Spleen (tissue), 11 donors: Measurements from ENCODE around the gene SKI. TPM values are rescaled to one million over a fixed set of nuclear protein-coding genes. Genes with fewer than 3 reads are reported as not detected.

Experiments used
- DNase-seq: peaks from one replicate; pipeline ENCODE4 v3.0.0-alpha.2; 2020
- H3K27ac ChIP-seq, 8 donors: fragments of 200-600 bp; sonication (generic) in 7 of 8; 1 replicate in 4 of 8; 2 replicates in 4 of 8; pipeline versions ENCODE4 v1.5.0 to v1.8.0; 2016 to 2021; ENCODE audit warnings: inconsistent platforms in 4 of 8, mild to moderate bottlenecking in 4 of 8, moderate library complexity in 1 of 8
- H3K27me3 ChIP-seq, 7 donors: fragments of 200-600 bp; sonication (generic) in 6 of 7; replicated peaks in 1 of 7; 1 replicate in 4 of 7; 2 replicates in 3 of 7; pipeline versions ENCODE4 v1.5.0 to v1.8.0; 2016 to 2021; ENCODE audit warnings: inconsistent platforms in 3 of 7, mild to moderate bottlenecking in 1 of 7
- H3K36me3 ChIP-seq, 6 donors: fragments of 200-600 bp; sonication (generic) in 5 of 6; 1 replicate in 4 of 6; 2 replicates in 2 of 6; pipeline versions ENCODE4 v1.5.0 to v1.8.0; 2016 to 2021; ENCODE audit warnings: inconsistent platforms in 2 of 6
- H3K4me1 ChIP-seq, 6 donors: fragments of 200-600 bp; sonication (generic) in 5 of 6; 1 replicate in 3 of 6; 2 replicates in 3 of 6; pipeline versions ENCODE4 v1.5.0 to v1.8.0; 2016 to 2021; ENCODE audit warnings: inconsistent platforms in 3 of 6
- H3K4me3 ChIP-seq, 8 donors: fragments of 200-600 bp; sonication (generic) in 7 of 8; 1 replicate in 4 of 8; 2 replicates in 4 of 8; pipeline versions ENCODE4 v1.5.0 to v1.8.0; 2016 to 2021; ENCODE audit warnings: inconsistent platforms in 4 of 8, mild to moderate bottlenecking in 4 of 8, moderate library complexity in 2 of 8
- H3K9me3 ChIP-seq, 8 donors: fragments of 200-600 bp; sonication (generic) in 7 of 8; 1 replicate in 4 of 8; 2 replicates in 4 of 8; pipeline versions ENCODE4 v1.5.0 to v1.8.0; 2016 to 2021; ENCODE audit warnings: inconsistent platforms in 4 of 8
- POLR2A ChIP-seq, 3 donors: fragments of 450-650 bp; IDR thresholded peaks; one replicate each; pipeline ENCODE4 v1.5.1; 2017; ENCODE audit warnings: antibody characterized with exemption in 3 of 3, mild to moderate bottlenecking in 1 of 3
- POLR2AphosphoS5 ChIP-seq, 3 donors: sonication (generic); formaldehyde crosslinking; IDR thresholded peaks; one replicate each; pipeline ENCODE4 v1.5.1; 2017; ENCODE audit warnings: antibody characterized with exemption in 3 of 3
- WGBS, 5 donors: extraction: QIAGEN DNeasy Blood & Tissue Kit in 3 of 5; methylation state at CpG; one replicate each; pipeline versions ENCODE4 v1.1.5 to v1.1.7; 2013 to 2018; 5-methylcytosine and 5-hydroxymethylcytosine counted together
- intact Hi-C: fragments of 100-400 bp; cut with DNase I; formaldehyde crosslinking; loops from one replicate; pipeline ENCODE4 v1.15.0; 2023; ENCODE audit warnings: low total_unique reads
- polyA plus RNA-seq, 3 donors: library from polyadenylated mRNA; stranded (reverse); fragments of 200-250 nt; gene quantifications; one replicate each; pipeline ENCODE4 v1.2.1, GENCODE V29; 2013
- total RNA-seq, 7 donors: library from RNA; depleted of rRNA in 3 of 7; stranded (reverse); fragments of >200 nt in 3 of 7; fragmentation: NEBNext Ultra II Directional in 4 of 7; extraction: Animal tissue kit (Norgen Biotek cat#: 25700) in 4 of 7; gene quantifications; one replicate each; pipeline versions ENCODE4 v1.1.0 to v1.2.1, GENCODE V29; 2016 to 2021
- TF ChIP-seq, protein P1 (sequence below), 11 experiments: fragments of 200-600 bp in 7 of 11; fragments of 450-650 bp in 4 of 11; sonication (generic) in 4 of 11; IDR thresholded peaks in 8 of 11; conservative IDR thresholded peaks in 3 of 11; 1 replicate in 7 of 11; 2 replicates in 4 of 11; pipeline versions ENCODE4 v1.4.0 to v1.8.0; 2016 to 2021; ENCODE audit warnings: antibody characterized with exemption in 11 of 11, inconsistent platforms in 4 of 11, mild to moderate bottlenecking in 1 of 11
- donor health status: healthy with polysubstance abuse.
- donor health status: DM: no; HTN: no; CAD: no; lungs with moderate emphysema.
- donor health status: DM: no; HTN: no; CAD: no.
- donor health status: Bipolar disorder and iron deficiency.
- donor health status: healthy.
- donor health status: DM: no; HTN: no; CAD: no.
- donor health status: DM: yes; HTN: yes; CAD: no.

Gene SKI
- total and polyA plus RNA-seq, 10 donors = 4.4 to 100.0 (median 54.3) TPM

GRCh38 chr1:2350911-2351655 lies 123.0 kb downstream of the SKI start:
- DNase-seq = peak; percentile 59
- H3K4me1 ChIP-seq = no peaks in the 10 kb centered on the region
- H3K9me3 ChIP-seq = no peaks in the 10 kb centered on the region
- H3K27me3 ChIP-seq = no peaks in the 10 kb centered on the region
- 81 to 90% (median 86%) methylated on average over 20 to 31 of the region's 31 CpGs for WGBS, 5 donors
- no peak overlapping the region for H3K27ac ChIP-seq
- H3K36me3 ChIP-seq = no peaks in the 10 kb centered on the region
- TF ChIP-seq, protein P1, sequence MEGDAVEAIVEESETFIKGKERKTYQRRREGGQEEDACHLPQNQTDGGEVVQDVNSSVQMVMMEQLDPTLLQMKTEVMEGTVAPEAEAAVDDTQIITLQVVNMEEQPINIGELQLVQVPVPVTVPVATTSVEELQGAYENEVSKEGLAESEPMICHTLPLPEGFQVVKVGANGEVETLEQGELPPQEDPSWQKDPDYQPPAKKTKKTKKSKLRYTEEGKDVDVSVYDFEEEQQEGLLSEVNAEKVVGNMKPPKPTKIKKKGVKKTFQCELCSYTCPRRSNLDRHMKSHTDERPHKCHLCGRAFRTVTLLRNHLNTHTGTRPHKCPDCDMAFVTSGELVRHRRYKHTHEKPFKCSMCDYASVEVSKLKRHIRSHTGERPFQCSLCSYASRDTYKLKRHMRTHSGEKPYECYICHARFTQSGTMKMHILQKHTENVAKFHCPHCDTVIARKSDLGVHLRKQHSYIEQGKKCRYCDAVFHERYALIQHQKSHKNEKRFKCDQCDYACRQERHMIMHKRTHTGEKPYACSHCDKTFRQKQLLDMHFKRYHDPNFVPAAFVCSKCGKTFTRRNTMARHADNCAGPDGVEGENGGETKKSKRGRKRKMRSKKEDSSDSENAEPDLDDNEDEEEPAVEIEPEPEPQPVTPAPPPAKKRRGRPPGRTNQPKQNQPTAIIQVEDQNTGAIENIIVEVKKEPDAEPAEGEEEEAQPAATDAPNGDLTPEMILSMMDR (IDR thresholded peaks at IDR 0.05 in 8 of 11, conservative IDR thresholded peaks at IDR 0.05 in 3 of 11) = no peak
- TF ChIP-seq POLR2AphosphoS5 (IDR thresholded peaks at IDR 0.05) = no peak
- no peak for TF ChIP-seq POLR2A (IDR thresholded peaks at IDR 0.05)
- no peak overlapping the region for H3K4me3 ChIP-seq
- intact Hi-C loops = no loop called here

DNA sequence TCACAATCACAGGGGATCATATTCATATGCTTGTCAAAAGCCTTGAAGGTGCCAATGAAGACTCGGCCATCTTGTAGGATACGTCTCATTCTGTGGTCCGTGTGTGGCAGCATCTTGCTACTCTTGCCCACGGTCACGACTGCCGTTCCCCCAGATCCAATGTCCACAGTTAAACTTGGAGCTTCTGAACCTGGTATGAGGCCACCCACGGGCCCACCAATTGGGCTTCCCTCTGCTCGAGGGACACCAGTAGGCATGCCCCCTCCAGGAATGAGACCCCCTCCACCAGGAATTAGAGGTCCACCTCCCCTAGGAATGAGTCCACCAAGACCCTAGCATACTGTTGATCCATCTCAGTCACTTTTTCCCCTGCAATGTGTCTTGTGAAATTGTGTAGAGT lies 123.6 kb downstream of the SKI start:
- no peak for TF ChIP-seq POLR2AphosphoS5 (IDR thresholded peaks at IDR 0.05)
- TF ChIP-seq, protein P1 (IDR thresholded peaks at IDR 0.05 in 8 of 11, conservative IDR thresholded peaks at IDR 0.05 in 3 of 11) = no peak
- TF ChIP-seq POLR2A (IDR thresholded peaks at IDR 0.05) = no peak
- no peaks in the 10 kb centered on the region for H3K36me3 ChIP-seq
- no peaks in the 10 kb centered on the region for H3K27me3 ChIP-seq
- no peak overlapping the region for H3K4me3 ChIP-seq
- H3K4me1 ChIP-seq = no peaks in the 10 kb centered on the region
- 87 to 92% (median 89%) methylated on average over 8 of the region's 8 CpGs for WGBS, 5 donors
- no peak overlapping the region for H3K27ac ChIP-seq
- DNase-seq = peak; percentile 31
- intact Hi-C loops = no loop called here
- H3K9me3 ChIP-seq = no peaks in the 10 kb centered on the region

GRCh38 chr1:2352341-2352896 lies 124.3 kb downstream of the SKI start:
- H3K4me1 ChIP-seq = no peaks in the 10 kb centered on the region
- TF ChIP-seq POLR2A (IDR thresholded peaks at IDR 0.05) (no peak), POLR2AphosphoS5 (IDR thresholded peaks at IDR 0.05) (no peak)
- TF ChIP-seq, protein P1 (IDR thresholded peaks at IDR 0.05 in 8 of 11, conservative IDR thresholded peaks at IDR 0.05 in 3 of 11) = no peak
- H3K9me3 ChIP-seq = no peaks in the 10 kb centered on the region
- peak; percentile 58 for DNase-seq
- no peak overlapping the region for H3K27ac ChIP-seq
- no peaks in the 10 kb centered on the region for H3K36me3 ChIP-seq
- intact Hi-C loops = no loop called here
- H3K4me3 ChIP-seq = no peak overlapping the region
- no peaks in the 10 kb centered on the region for H3K27me3 ChIP-seq
- WGBS, 5 donors = 74 to 95% (median 92%) methylated on average over 10 to 11 of the region's 11 CpGs

GRCh38 chr1:2352897-2353550 lies 124.9 kb downstream of the SKI start:
- DNase-seq = peak; percentile 44
- TF ChIP-seq, protein P1 (IDR thresholded peaks at IDR 0.05 in 8 of 11, conservative IDR thresholded peaks at IDR 0.05 in 3 of 11) = no peak
- TF ChIP-seq POLR2A (IDR thresholded peaks at IDR 0.05) (no peak), POLR2AphosphoS5 (IDR thresholded peaks at IDR 0.05) (no peak)
- Histone ChIP-seq H3K36me3 (peaks cover 0 to 2% (median 0%) of the 10 kb centered on the region in 6 donors), H3K4me1 (no peaks in the 10 kb centered on the region), H3K27ac (no peak overlapping the region), H3K9me3 (no peaks in the 10 kb centered on the region), H3K4me3 (no peak overlapping the region), H3K27me3 (no peaks in the 10 kb centered on the region)
- intact Hi-C loops = no loop called here
- 80 to 95% (median 87%) methylated on average over 13 to 21 of the region's 21 CpGs for WGBS, 5 donors
